Measurements from ENCODE around the gene PPIF. TPM values are rescaled to one million over a fixed set of nuclear protein-coding genes. Genes with fewer than 3 reads are reported as not detected.
A peak's percentile ranks its signal among the peaks of the same experiment; 100 is the strongest.

Gene PPIF
- total and polyA plus RNA-seq, 2 of the 13 experiments (the other 11 are each of a cell fraction or from before 2014, with no cell fraction given) = 147 to 157 TPM

- TF ChIP-seq SKIL (CRISPR knock-in tag; IDR thresholded peaks at IDR 0.05; ENCODE audit: borderline replicate concordance) = no peak
- no peak for TF ChIP-seq ZNF512 (CRISPR knock-in tag; IDR thresholded peaks at IDR 0.05)
- TF ChIP-seq ZNF251 (CRISPR knock-in tag; IDR thresholded peaks at IDR 0.05) = no peak
- TF ChIP-seq KLF15 (CRISPR knock-in tag; IDR thresholded peaks at IDR 0.05; ENCODE audit: borderline replicate concordance) = no peak
- no peak for TF ChIP-seq NONO (IDR thresholded peaks at IDR 0.05)
- TF ChIP-seq NONO (CRISPR knock-in tag; conservative IDR thresholded peaks at IDR 0.05) = no peak
- 0 out of 2 replicates have a peak, but pooled peaks have one; percentile 48 for TF ChIP-seq NR0B2 (CRISPR knock-in tag; IDR thresholded peaks at IDR 0.05)
- TF ChIP-seq ZNF382 (CRISPR knock-in tag; IDR thresholded peaks at IDR 0.05; ENCODE audit: borderline replicate concordance) = no peak
- no peak for TF ChIP-seq MZF1 (CRISPR knock-in tag; IDR thresholded peaks at IDR 0.05; ENCODE audit: borderline replicate concordance)
- no peak for TF ChIP-seq ZBTB40 (IDR thresholded peaks at IDR 0.05)
- no peak for TF ChIP-seq ZBTB40 (CRISPR knock-in tag; IDR thresholded peaks at IDR 0.05)
- TF ChIP-seq ZNF770 (CRISPR knock-in tag; IDR thresholded peaks at IDR 0.05) = no peak
- TF ChIP-seq HNRNPLL (IDR thresholded peaks at IDR 0.05; ENCODE audit: low read depth, low read length, poor library complexity, severe bottlenecking) = peak; percentile 59
Observed at GRCh38 chr10:79379512-79380124, 32.3 kb downstream of the PPIF start (continued).

All from HepG2 (cell line).